ENCODE data around the gene APIP. TPM values are rescaled to one million over a fixed set of nuclear protein-coding genes. Genes with fewer than 3 reads are reported as not detected.

The APIP gene
- polyA plus RNA-seq, 4 donors, result 35.4 to 53.8 (median 37.4) TPM

GRCh38 chr11:34891611-34892010 lies 24.6 kb downstream of the APIP start:
- no peak for DNase-seq (ENCODE audit: low read depth in 4 of 4, low spot score in 2 of 4)

GRCh38 chr11:34890812-34891211 lies 25.4 kb downstream of the APIP start:
- peak in 1 of 4 donors; percentile 9 for DNase-seq (ENCODE audit: low read depth in 4 of 4, low spot score in 2 of 4)

GRCh38 chr11:34890089-34890488 lies 26.1 kb downstream of the APIP start:
- DNase-seq (ENCODE audit: low read depth in 4 of 4, low spot score in 2 of 4), result no peak

- DNase-seq (ENCODE audit: low read depth in 4 of 4, low spot score in 2 of 4), result no peak
Measured at GRCh38 chr11:34887260-34887659, 28.9 kb downstream of the APIP start.

GRCh38 chr11:34886609-34887008 lies 29.6 kb downstream of the APIP start:
- no peak for DNase-seq (ENCODE audit: low read depth in 4 of 4, low spot score in 2 of 4)

GRCh38 chr11:34881900-34882299 lies 34.3 kb downstream of the APIP start:
- DNase-seq (ENCODE audit: low read depth in 4 of 4, low spot score in 2 of 4), result no peak

GRCh38 chr11:34877375-34877975 lies 38.7 kb downstream of the APIP start:
- DNase-seq (ENCODE audit: low read depth in 4 of 4, low spot score in 2 of 4), result no peak

GRCh38 chr11:34874202-34874601 lies 42.0 kb downstream of the APIP start:
- no peak for DNase-seq (ENCODE audit: low read depth in 4 of 4, low spot score in 2 of 4)

- DNase-seq (ENCODE audit: low read depth in 4 of 4, low spot score in 2 of 4), result no peak
Measured at GRCh38 chr11:34870548-34871196, 45.5 kb downstream of the APIP start.

- no peak for DNase-seq (ENCODE audit: low read depth in 4 of 4, low spot score in 2 of 4)
Measured at GRCh38 chr11:34869425-34869824, 46.8 kb downstream of the APIP start.

- DNase-seq (ENCODE audit: low read depth in 4 of 4, low spot score in 2 of 4), result no peak
Measured at GRCh38 chr11:34866375-34866774, 49.8 kb downstream of the APIP start.

GRCh38 chr11:34865261-34865660 lies 50.9 kb downstream of the APIP start:
- no peak for DNase-seq (ENCODE audit: low read depth in 4 of 4, low spot score in 2 of 4)

GRCh38 chr11:34864424-34864823 lies 51.8 kb downstream of the APIP start:
- DNase-seq (ENCODE audit: low read depth in 4 of 4, low spot score in 2 of 4), result no peak

GRCh38 chr11:34863048-34863447 lies 53.1 kb downstream of the APIP start:
- no peak for DNase-seq (ENCODE audit: low read depth in 4 of 4, low spot score in 2 of 4)

- no peak for DNase-seq (ENCODE audit: low read depth in 4 of 4, low spot score in 2 of 4)
Measured at GRCh38 chr11:34860518-34860917, 55.7 kb downstream of the APIP start.

GRCh38 chr11:34860034-34860433 lies 56.1 kb downstream of the APIP start:
- DNase-seq (ENCODE audit: low read depth in 4 of 4, low spot score in 2 of 4), result peak in 1 of 4 donors; percentile 9

GRCh38 chr11:34859496-34859895 lies 56.7 kb downstream of the APIP start:
- DNase-seq (ENCODE audit: low read depth in 4 of 4, low spot score in 2 of 4), result no peak

- no peak for DNase-seq (ENCODE audit: low read depth in 4 of 4, low spot score in 2 of 4)
Measured at GRCh38 chr11:34857463-34857862, 58.7 kb downstream of the APIP start.

- no peak for DNase-seq (ENCODE audit: low read depth in 4 of 4, low spot score in 2 of 4)
Measured at GRCh38 chr11:34856251-34856650, 59.9 kb downstream of the APIP start.

GRCh38 chr11:34855754-34856095 lies 60.5 kb downstream of the APIP start:
- no peak for DNase-seq (ENCODE audit: low read depth in 4 of 4, low spot score in 2 of 4)

GRCh38 chr11:34855021-34855753 lies 61.0 kb downstream of the APIP start:
- DNase-seq (ENCODE audit: low read depth in 4 of 4, low spot score in 2 of 4), result no peak

- DNase-seq (ENCODE audit: low read depth in 4 of 4, low spot score in 2 of 4), result no peak
Measured at GRCh38 chr11:34851916-34852315, 64.3 kb downstream of the APIP start.
